Stimulated activated naive CD8-positive, alpha-beta T cell treated with anti-CD3 and anti-CD28 coated beads, Interleukin-15, Interleukin-2, amounts not matched to agents 100 ng/mL and 50 ng/mL, for 24 hours (primary cell): Measurements from ENCODE around the gene SLC66A3.

ENCODE experiments used
- H3K27ac Mint-ChIP-seq: one replicate; pipeline ENCODE4 v1.8.0; 2021; ENCODE audit warnings: mild to moderate bottlenecking, mixed read lengths
- H3K27me3 Mint-ChIP-seq: one replicate; pipeline ENCODE4 v1.8.0; 2021; ENCODE audit warnings: mixed read lengths
- H3K36me3 Mint-ChIP-seq: one replicate; pipeline ENCODE4 v1.8.0; 2021; ENCODE audit warnings: low read depth, mixed read lengths
- H3K4me1 Mint-ChIP-seq: one replicate; pipeline ENCODE4 v1.8.0; 2021; ENCODE audit warnings: low read depth, mixed read lengths
- H3K4me3 Mint-ChIP-seq: one replicate; pipeline ENCODE4 v1.8.0; 2021; ENCODE audit warnings: mild to moderate bottlenecking, mixed read lengths
- H3K9me3 Mint-ChIP-seq: one replicate; pipeline ENCODE4 v1.8.0; 2021; ENCODE audit warnings: mixed read lengths

The SLC66A3 gene

GRCh38 chr2:11155381-11156035 lies at the start of gene SLC66A3:
TSS of gene SLC66A3 (plus strand) at chr2:11155467. CDS start at chr2:11155547, 80 bp downstream.
- Mint-ChIP-seq H3K27ac (peak within 1 kb of the TSS; percentile 45), H3K9me3 (no peaks in the 10 kb centered on the region), H3K4me3 (peak within 1 kb of the TSS; percentile 82), H3K27me3 (no peaks in the 10 kb centered on the region), H3K4me1 (peaks cover 15% of the 10 kb centered on the region), H3K36me3 (no peaks in the 10 kb centered on the region)

- Mint-ChIP-seq H3K4me1 (peaks cover 3% of the 10 kb centered on the region), H3K4me3 (no peak overlapping the region), H3K27ac (no peak overlapping the region), H3K9me3 (peaks cover 4% of the 10 kb centered on the region), H3K36me3 (no peaks in the 10 kb centered on the region), H3K27me3 (no peaks in the 10 kb centered on the region)
These were observed 46.3 kb upstream of the SLC66A3 start for GRCh38 chr2:11109002-11109401.

GRCh38 chr2:11112870-11113428 lies 42.3 kb upstream of the SLC66A3 start:
- Mint-ChIP-seq H3K36me3 (no peaks in the 10 kb centered on the region), H3K27ac (no peak overlapping the region), H3K9me3 (peaks cover 4% of the 10 kb centered on the region), H3K4me1 (no peaks in the 10 kb centered on the region), H3K4me3 (no peak overlapping the region), H3K27me3 (no peaks in the 10 kb centered on the region)

- Mint-ChIP-seq H3K36me3 (no peaks in the 10 kb centered on the region), H3K27ac (no peak overlapping the region), H3K4me1 (no peaks in the 10 kb centered on the region), H3K27me3 (no peaks in the 10 kb centered on the region), H3K4me3 (no peak overlapping the region), H3K9me3 (no peaks in the 10 kb centered on the region)
These were observed 37.5 kb upstream of the SLC66A3 start for GRCh38 chr2:11117776-11118175.

- Mint-ChIP-seq H3K27me3 (no peaks in the 10 kb centered on the region), H3K4me3 (no peak overlapping the region), H3K4me1 (no peaks in the 10 kb centered on the region), H3K27ac (no peak overlapping the region), H3K9me3 (no peaks in the 10 kb centered on the region), H3K36me3 (no peaks in the 10 kb centered on the region)
These were observed 36.5 kb upstream of the SLC66A3 start for GRCh38 chr2:11118761-11119160.

- no peak overlapping the region for H3K27ac Mint-ChIP-seq
- H3K4me1 Mint-ChIP-seq: no peaks in the 10 kb centered on the region
- no peaks in the 10 kb centered on the region for H3K27me3 Mint-ChIP-seq
These were observed 34.0 kb upstream of the SLC66A3 start for GRCh38 chr2:11121099-11121822.

GRCh38 chr2:11121823-11122155 lies 33.5 kb upstream of the SLC66A3 start:
- Mint-ChIP-seq H3K4me3 (no peak overlapping the region), H3K9me3 (no peaks in the 10 kb centered on the region), H3K4me1 (no peaks in the 10 kb centered on the region), H3K36me3 (no peaks in the 10 kb centered on the region), H3K27me3 (no peaks in the 10 kb centered on the region), H3K27ac (no peak overlapping the region)

More at GRCh38 chr2:11121099-11121822, 34.0 kb upstream of the SLC66A3 start:
- H3K4me3 Mint-ChIP-seq: no peak overlapping the region
- H3K36me3 Mint-ChIP-seq: no peaks in the 10 kb centered on the region
- H3K9me3 Mint-ChIP-seq: no peaks in the 10 kb centered on the region

GRCh38 chr2:11122380-11122779 lies 32.9 kb upstream of the SLC66A3 start:
- Mint-ChIP-seq H3K4me3 (no peak overlapping the region), H3K36me3 (no peaks in the 10 kb centered on the region), H3K4me1 (no peaks in the 10 kb centered on the region), H3K27me3 (no peaks in the 10 kb centered on the region), H3K9me3 (no peaks in the 10 kb centered on the region), H3K27ac (no peak overlapping the region)

- Mint-ChIP-seq H3K36me3 (no peaks in the 10 kb centered on the region), H3K27me3 (no peaks in the 10 kb centered on the region), H3K9me3 (no peaks in the 10 kb centered on the region), H3K4me3 (no peak overlapping the region), H3K4me1 (no peaks in the 10 kb centered on the region), H3K27ac (no peak overlapping the region)
These were observed 32.1 kb upstream of the SLC66A3 start for GRCh38 chr2:11123001-11123809.

GRCh38 chr2:11123856-11124759 lies 31.2 kb upstream of the SLC66A3 start:
- Mint-ChIP-seq H3K27me3 (no peaks in the 10 kb centered on the region), H3K36me3 (no peaks in the 10 kb centered on the region), H3K27ac (no peak overlapping the region), H3K4me1 (no peaks in the 10 kb centered on the region), H3K9me3 (no peaks in the 10 kb centered on the region), H3K4me3 (no peak overlapping the region)

GRCh38 chr2:11124760-11125068 lies 30.6 kb upstream of the SLC66A3 start:
- Mint-ChIP-seq H3K27me3 (no peaks in the 10 kb centered on the region), H3K27ac (no peak overlapping the region), H3K9me3 (no peaks in the 10 kb centered on the region), H3K4me1 (no peaks in the 10 kb centered on the region), H3K4me3 (no peak overlapping the region), H3K36me3 (no peaks in the 10 kb centered on the region)

- H3K4me1 Mint-ChIP-seq: peaks cover 26% of the 10 kb centered on the region
- H3K27ac Mint-ChIP-seq: no peak overlapping the region
- no peaks in the 10 kb centered on the region for H3K36me3 Mint-ChIP-seq
- H3K9me3 Mint-ChIP-seq: no peaks in the 10 kb centered on the region
- no peak overlapping the region for H3K4me3 Mint-ChIP-seq
- H3K27me3 Mint-ChIP-seq: no peaks in the 10 kb centered on the region
These were observed 27.5 kb upstream of the SLC66A3 start for GRCh38 chr2:11127761-11128160.

- Mint-ChIP-seq H3K4me1 (peaks cover 30% of the 10 kb centered on the region), H3K9me3 (no peaks in the 10 kb centered on the region), H3K4me3 (no peak overlapping the region), H3K27me3 (no peaks in the 10 kb centered on the region), H3K27ac (no peak overlapping the region), H3K36me3 (no peaks in the 10 kb centered on the region)
These were observed 26.9 kb upstream of the SLC66A3 start for GRCh38 chr2:11128243-11128951.
